ENCODE data around the gene FBLN7.

- TF ChIP-seq CTCF (IDR thresholded peaks at IDR 0.05), result no peak
- TF ChIP-seq POLR2A (IDR thresholded peaks at IDR 0.05), result no peak
Observed at GRCh38 chr2:112165296-112165695, 27.1 kb downstream of the FBLN7 start.

All from testis (tissue), 2 donors.